BE2C (cell line): Measurements from ENCODE around the gene PTH2R.
"Not testable (repeated sequence)": the region's sequence is repeated elsewhere in the genome, so short reads cannot be mapped to it uniquely, and the experiment has no call there.

Experiments
- DNase-seq: peaks from one replicate; pipeline ENCODE4 v3.0.0-alpha.2; 2020
- H3K27me3 ChIP-seq: fragments of 250-450 bp; sonication (Bioruptor Pico); 2 replicates; pipeline ENCODE4 v1.5.1; 2020; ENCODE audit warnings: mild to moderate bottlenecking
- H3K36me3 ChIP-seq: fragments of 250-450 bp; sonication (Bioruptor Pico); 2 replicates; pipeline ENCODE4 v1.5.1; 2020; ENCODE audit warnings: mild to moderate bottlenecking
- H3K4me1 ChIP-seq: fragments of 250-450 bp; sonication (Bioruptor Pico); 2 replicates; pipeline ENCODE4 v1.5.1; 2020
- H3K4me3 ChIP-seq: 2 replicates; pipeline ENCODE4 v1.5.1; 2011; ENCODE audit warnings: low read depth, low read length
- H3K9me3 ChIP-seq: fragments of 250-450 bp; sonication (Bioruptor Pico); 2 replicates; pipeline ENCODE4 v1.5.1; 2020
- TF ChIP-seq, protein P1 (sequence below): IDR thresholded peaks from 2 replicates; pipeline ENCODE4 v1.5.1; 2012; ENCODE audit warnings: mild to moderate bottlenecking, low read depth, low read length

PTH2R gene

GRCh38 chr2:208511573-208511972, 105.0 kb downstream of the PTH2R start:
- Histone ChIP-seq H3K36me3 (no peaks in the 10 kb centered on the region), H3K4me1 (no peaks in the 10 kb centered on the region; the same call in 1 of the 2 replicates), H3K4me3 (no peak overlapping the region), H3K9me3 (no peaks in the 10 kb centered on the region), H3K27me3 (no peaks in the 10 kb centered on the region)
- TF ChIP-seq, protein P1, sequence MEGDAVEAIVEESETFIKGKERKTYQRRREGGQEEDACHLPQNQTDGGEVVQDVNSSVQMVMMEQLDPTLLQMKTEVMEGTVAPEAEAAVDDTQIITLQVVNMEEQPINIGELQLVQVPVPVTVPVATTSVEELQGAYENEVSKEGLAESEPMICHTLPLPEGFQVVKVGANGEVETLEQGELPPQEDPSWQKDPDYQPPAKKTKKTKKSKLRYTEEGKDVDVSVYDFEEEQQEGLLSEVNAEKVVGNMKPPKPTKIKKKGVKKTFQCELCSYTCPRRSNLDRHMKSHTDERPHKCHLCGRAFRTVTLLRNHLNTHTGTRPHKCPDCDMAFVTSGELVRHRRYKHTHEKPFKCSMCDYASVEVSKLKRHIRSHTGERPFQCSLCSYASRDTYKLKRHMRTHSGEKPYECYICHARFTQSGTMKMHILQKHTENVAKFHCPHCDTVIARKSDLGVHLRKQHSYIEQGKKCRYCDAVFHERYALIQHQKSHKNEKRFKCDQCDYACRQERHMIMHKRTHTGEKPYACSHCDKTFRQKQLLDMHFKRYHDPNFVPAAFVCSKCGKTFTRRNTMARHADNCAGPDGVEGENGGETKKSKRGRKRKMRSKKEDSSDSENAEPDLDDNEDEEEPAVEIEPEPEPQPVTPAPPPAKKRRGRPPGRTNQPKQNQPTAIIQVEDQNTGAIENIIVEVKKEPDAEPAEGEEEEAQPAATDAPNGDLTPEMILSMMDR: no peak
- no peak for DNase-seq

- no peaks in the 10 kb centered on the region for H3K9me3 ChIP-seq
- H3K27me3 ChIP-seq: no peaks in the 10 kb centered on the region
- DNase-seq: no peak
- no peak overlapping the region for H3K4me3 ChIP-seq
- H3K4me1 ChIP-seq: no peaks in the 10 kb centered on the region
- H3K36me3 ChIP-seq: no peaks in the 10 kb centered on the region
- TF ChIP-seq, protein P1: no peak
Observed at GRCh38 chr2:208515099-208515498, 108.5 kb downstream of the PTH2R start.

GRCh38 chr2:208523069-208523468, 116.5 kb downstream of the PTH2R start:
- DNase-seq, H3K36me3 ChIP-seq, H3K27me3 ChIP-seq, H3K4me3 ChIP-seq, H3K4me1 ChIP-seq, H3K9me3 ChIP-seq: not testable (repeated sequence)

DNA sequence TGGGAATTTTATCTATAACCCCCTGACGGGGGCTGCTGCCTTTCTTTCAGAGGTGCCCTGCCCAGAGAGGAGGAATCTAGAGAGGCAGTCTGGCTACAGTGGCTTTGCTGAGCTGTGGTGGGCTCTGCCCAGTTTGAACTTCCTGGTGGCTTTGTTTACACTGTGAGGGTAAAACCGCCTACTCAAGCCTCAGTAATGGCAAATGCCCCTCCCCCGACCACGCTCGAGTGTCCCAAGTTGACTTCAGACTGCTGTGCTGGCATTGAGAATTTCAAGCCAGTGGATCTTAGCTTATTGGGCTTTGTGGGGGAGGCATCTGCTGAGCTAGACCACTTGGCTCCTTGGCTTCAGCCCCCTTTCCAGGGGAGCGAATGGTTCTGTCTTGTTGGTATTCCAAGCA, 118.6 kb downstream of the PTH2R start:
- H3K4me1 ChIP-seq, DNase-seq, H3K4me3 ChIP-seq, H3K36me3 ChIP-seq, H3K9me3 ChIP-seq, H3K27me3 ChIP-seq: not testable (repeated sequence)

DNA sequence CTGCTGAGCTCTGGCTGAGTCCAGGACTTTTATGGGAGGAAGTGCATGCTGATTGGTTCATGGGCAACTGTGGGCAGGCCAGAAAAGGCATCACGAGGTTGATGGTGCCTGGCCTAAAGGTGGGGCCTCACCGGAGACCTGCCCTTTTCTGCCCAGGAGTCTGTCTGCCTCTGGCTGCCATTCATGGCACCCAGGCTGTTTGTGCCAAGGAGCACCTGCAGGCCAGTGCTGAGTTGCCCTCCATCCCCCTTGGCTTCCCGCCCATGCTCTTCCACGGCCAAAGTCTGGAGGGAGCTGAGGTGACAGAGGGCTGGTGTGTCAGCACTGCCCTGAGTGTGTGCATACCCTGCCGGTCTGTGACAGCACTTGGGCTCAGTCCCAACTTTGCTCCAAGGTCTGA, 123.2 kb downstream of the PTH2R start:
- Histone ChIP-seq H3K4me3 (no peak overlapping the region), H3K36me3 (no peaks in the 10 kb centered on the region), H3K27me3 (no peaks in the 10 kb centered on the region), H3K4me1 (no peaks in the 10 kb centered on the region), H3K9me3 (no peaks in the 10 kb centered on the region)
- peak; percentile 32 for DNase-seq
- TF ChIP-seq, protein P1: no peak

DNA sequence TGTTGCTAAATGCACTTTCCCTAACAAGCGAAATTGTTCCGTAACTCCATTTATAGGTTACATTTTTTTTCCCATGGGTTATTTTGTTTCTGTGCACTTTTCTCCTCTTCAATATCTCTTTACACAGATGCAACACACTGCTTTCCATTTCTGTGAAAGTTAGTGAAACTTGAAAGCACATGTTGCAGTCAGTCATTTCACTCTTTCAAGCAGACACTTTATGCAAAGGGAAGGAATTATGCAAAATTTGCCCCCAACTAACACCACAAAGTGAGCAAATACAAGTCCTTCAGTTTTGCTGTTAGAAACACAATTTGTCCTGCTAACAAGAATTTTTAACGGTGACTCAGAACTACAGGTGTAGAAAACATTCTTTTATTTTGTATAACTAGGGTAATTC, 124.8 kb downstream of the PTH2R start:
- TF ChIP-seq, protein P1: no peak
- DNase-seq: no peak
- no peaks in the 10 kb centered on the region for H3K4me1 ChIP-seq
- H3K9me3 ChIP-seq: no peaks in the 10 kb centered on the region
- no peak overlapping the region for H3K4me3 ChIP-seq
- no peaks in the 10 kb centered on the region for H3K36me3 ChIP-seq
- H3K27me3 ChIP-seq: no peaks in the 10 kb centered on the region

DNA sequence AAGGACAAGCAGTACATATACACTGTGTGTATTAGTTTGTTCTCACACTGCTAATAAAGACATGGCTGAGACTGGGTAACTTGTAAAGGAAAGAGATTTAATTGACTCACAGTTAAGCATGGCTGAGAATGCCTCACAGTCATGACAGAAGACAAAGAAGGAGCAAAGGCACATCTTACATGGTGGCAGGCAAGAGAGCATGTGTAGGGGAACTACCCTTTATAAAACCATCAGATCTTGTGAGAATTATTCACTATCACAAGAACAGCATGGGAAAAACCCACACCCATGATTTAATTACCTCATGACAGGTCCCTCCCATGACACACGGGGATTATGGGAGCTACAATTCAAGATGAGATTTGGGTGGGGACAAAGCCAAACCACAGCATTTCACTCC, 129.0 kb downstream of the PTH2R start:
- H3K36me3 ChIP-seq, DNase-seq, H3K27me3 ChIP-seq: not testable (repeated sequence)

GRCh38 chr2:208541461-208541988, 134.9 kb downstream of the PTH2R start:
- Histone ChIP-seq H3K4me1 (no peaks in the 10 kb centered on the region), H3K4me3 (no peak overlapping the region), H3K27me3 (no peaks in the 10 kb centered on the region), H3K36me3 (no peaks in the 10 kb centered on the region), H3K9me3 (0 out of 2 replicates have a peak, but pooled peaks cover 2% of the 10 kb centered on the region)
- DNase-seq: no peak
- TF ChIP-seq, protein P1: no peak

More for the DNA sequence above, 129.0 kb downstream of the PTH2R start:
- H3K4me3 ChIP-seq, H3K9me3 ChIP-seq, H3K4me1 ChIP-seq: not testable (repeated sequence)
